Right atrium auricular region (tissue), 2 donors: ENCODE measurements around the gene FRMD7. TPM values are rescaled to one million over a fixed set of nuclear protein-coding genes. Genes with fewer than 3 reads are reported as not detected.

Source experiments
- DNase-seq: peaks from one replicate; pipeline ENCODE4 v3.0.0-alpha.2; 2019; ENCODE audit warnings: low spot score
- H3K27ac ChIP-seq, 2 donors: fragments of 200-600 bp; sonication (generic); 1 replicate in 1 of 2; 2 replicates in 1 of 2; pipeline ENCODE4 v1.5.1; 2016 to 2019
- H3K27me3 ChIP-seq, 2 donors: fragments of 200-600 bp; sonication (generic); one replicate each; pipeline versions ENCODE4 v1.5.1 to v1.6.0; 2017 to 2019
- H3K36me3 ChIP-seq: fragments of 200-600 bp; sonication (generic); one replicate; pipeline ENCODE4 v1.5.1; 2016
- H3K4me1 ChIP-seq, 2 donors: fragments of 200-600 bp; sonication (generic); one replicate each; pipeline versions ENCODE4 v1.5.1 to v1.6.0; 2017 to 2019
- H3K4me3 ChIP-seq, 2 donors: fragments of 200-600 bp; sonication (generic); 1 replicate in 1 of 2; 2 replicates in 1 of 2; pipeline ENCODE4 v1.5.1; 2017 to 2019; ENCODE audit warnings: mild to moderate bottlenecking in 1 of 2, moderate library complexity in 1 of 2
- H3K9me3 ChIP-seq, 2 donors: fragments of 200-600 bp; sonication (generic); one replicate each; pipeline ENCODE4 v1.5.1; 2019
- CTCF ChIP-seq, 2 donors: fragments of 200-600 bp; sonication (generic); IDR thresholded peaks; one replicate each; pipeline ENCODE4 v1.5.1; 2019; ENCODE audit warnings: antibody characterized with exemption in 2 of 2
- total RNA-seq, 2 donors: library from RNA; depleted of rRNA; stranded (reverse); fragments of >200 nt; gene quantifications; one replicate each; pipeline ENCODE4 v1.1.0, GENCODE V29; 2016

The FRMD7 gene
- total RNA-seq: not detected

GRCh38 chrX:132127743-132128142 is at the start of gene FRMD7:
Gene FRMD7 (minus strand): TSS chrX:132128020. CDS start chrX:132127844, 176 bp downstream.
- H3K36me3 ChIP-seq: no peaks in the 10 kb centered on the region
- DNase-seq: no peak
- H3K4me3 ChIP-seq: no peak within 1 kb of the TSS
- H3K27me3 ChIP-seq: no peaks in the 10 kb centered on the region
- no peaks in the 10 kb centered on the region for H3K4me1 ChIP-seq
- no peak for TF ChIP-seq CTCF (IDR thresholded peaks at IDR 0.05)
- no peaks in the 10 kb centered on the region for H3K9me3 ChIP-seq
- H3K27ac ChIP-seq: no peak within 1 kb of the TSS

- Histone ChIP-seq H3K4me3 (no peak overlapping the region), H3K27me3 (no peaks in the 10 kb centered on the region), H3K36me3 (no peaks in the 10 kb centered on the region), H3K27ac (no peak overlapping the region), H3K4me1 (no peaks in the 10 kb centered on the region), H3K9me3 (no peaks in the 10 kb centered on the region)
- DNase-seq: no peak
- no peak for TF ChIP-seq CTCF (IDR thresholded peaks at IDR 0.05)
Observed at GRCh38 chrX:132173647-132174046, 45.8 kb upstream of the FRMD7 start.

GRCh38 chrX:132171881-132172280 is 44.1 kb upstream of the FRMD7 start:
- TF ChIP-seq CTCF (IDR thresholded peaks at IDR 0.05): no peak
- Histone ChIP-seq H3K4me3 (no peak overlapping the region), H3K9me3 (no peaks in the 10 kb centered on the region), H3K27me3 (no peaks in the 10 kb centered on the region), H3K36me3 (no peaks in the 10 kb centered on the region), H3K27ac (no peak overlapping the region), H3K4me1 (no peaks in the 10 kb centered on the region)
- DNase-seq: no peak

GRCh38 chrX:132171478-132171877 is 43.7 kb upstream of the FRMD7 start:
- Histone ChIP-seq H3K36me3 (no peaks in the 10 kb centered on the region), H3K27me3 (no peaks in the 10 kb centered on the region), H3K9me3 (no peaks in the 10 kb centered on the region), H3K27ac (no peak overlapping the region), H3K4me3 (no peak overlapping the region), H3K4me1 (no peaks in the 10 kb centered on the region)
- no peak for DNase-seq
- peak in 1 of 2 donors; percentile 33 for TF ChIP-seq CTCF (IDR thresholded peaks at IDR 0.05)

DNA sequence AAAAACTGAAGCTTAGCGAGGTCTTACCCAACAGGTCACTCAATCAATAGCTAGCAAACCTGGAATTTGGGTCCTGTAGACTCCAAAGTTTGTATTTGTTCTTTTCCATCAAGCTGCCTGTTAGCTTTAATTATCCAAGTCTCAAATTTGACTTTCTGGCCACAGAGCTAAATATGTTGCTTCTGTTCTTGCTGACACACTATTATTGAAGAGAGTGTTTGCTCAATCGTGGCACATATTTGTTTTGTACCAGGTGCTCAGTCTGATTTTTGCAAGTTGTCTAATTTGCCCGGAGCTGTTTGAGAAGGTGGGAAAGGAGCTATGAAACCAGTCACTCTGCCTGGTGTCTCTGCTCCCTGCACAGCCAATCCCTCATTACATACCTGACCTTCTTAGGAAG is 41.7 kb upstream of the FRMD7 start:
- Histone ChIP-seq H3K9me3 (peaks cover 0 to 15% of the 10 kb centered on the region in 2 donors), H3K27me3 (no peaks in the 10 kb centered on the region), H3K36me3 (no peaks in the 10 kb centered on the region), H3K27ac (no peak overlapping the region), H3K4me1 (no peaks in the 10 kb centered on the region), H3K4me3 (no peak overlapping the region)
- DNase-seq: no peak
- no peak for TF ChIP-seq CTCF (IDR thresholded peaks at IDR 0.05)

- no peak for DNase-seq
- no peaks in the 10 kb centered on the region for H3K36me3 ChIP-seq
- H3K4me3 ChIP-seq: no peak overlapping the region
- H3K27ac ChIP-seq: no peak overlapping the region
- no peak for TF ChIP-seq CTCF (IDR thresholded peaks at IDR 0.05)
- H3K27me3 ChIP-seq: no peaks in the 10 kb centered on the region
- peaks cover 0 to 15% of the 10 kb centered on the region in 2 donors for H3K9me3 ChIP-seq
- H3K4me1 ChIP-seq: no peaks in the 10 kb centered on the region
Observed at GRCh38 chrX:132165651-132166050, 37.8 kb upstream of the FRMD7 start.
